ENCODE measurements around the gene NEMF.

Gene NEMF

GRCh38 chr14:49816844-49817243 is 35.7 kb downstream of the NEMF start:
- TF ChIP-seq CEBPB (IDR thresholded peaks at IDR 0.05) (no peak), EP300 (IDR thresholded peaks at IDR 0.05; ENCODE audit: borderline replicate concordance) (no peak)

DNA sequence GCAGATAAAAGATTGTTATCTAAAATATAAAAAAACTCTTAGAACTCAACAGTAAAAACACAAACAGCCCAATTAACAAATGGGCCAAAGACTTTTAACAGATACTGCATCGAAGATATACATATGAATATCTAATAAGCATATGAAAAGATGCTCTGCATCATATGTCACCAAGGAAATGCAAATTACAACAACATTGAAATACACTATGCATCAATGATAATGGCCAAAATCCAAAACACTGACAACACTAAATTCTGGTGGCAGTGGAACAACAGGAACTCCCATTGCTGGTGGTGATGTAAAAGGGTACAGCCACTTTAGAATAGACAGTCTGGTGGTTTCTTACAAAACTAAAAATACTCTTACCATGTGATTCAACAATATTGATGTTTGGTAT is 43.8 kb downstream of the NEMF start:
- TF ChIP-seq TEAD4 (IDR thresholded peaks at IDR 0.05), result no peak
- TF ChIP-seq RAD21 (IDR thresholded peaks at IDR 0.05; ENCODE audit: low read depth), result no peak
- no peak for TF ChIP-seq EP300 (IDR thresholded peaks at IDR 0.05; ENCODE audit: borderline replicate concordance)
- no peak for TF ChIP-seq MAX (IDR thresholded peaks at IDR 0.05)
- no peak for TF ChIP-seq TCF12 (IDR thresholded peaks at IDR 0.05; ENCODE audit: low read depth)
- no peak for TF ChIP-seq USF1 (IDR thresholded peaks at IDR 0.05)
- TF ChIP-seq CEBPB (IDR thresholded peaks at IDR 0.05), result no peak
- no peak for TF ChIP-seq EGR1 (IDR thresholded peaks at IDR 0.05)
- TF ChIP-seq TAF1 (IDR thresholded peaks at IDR 0.05; ENCODE audit: low read depth), result no peak

DNA sequence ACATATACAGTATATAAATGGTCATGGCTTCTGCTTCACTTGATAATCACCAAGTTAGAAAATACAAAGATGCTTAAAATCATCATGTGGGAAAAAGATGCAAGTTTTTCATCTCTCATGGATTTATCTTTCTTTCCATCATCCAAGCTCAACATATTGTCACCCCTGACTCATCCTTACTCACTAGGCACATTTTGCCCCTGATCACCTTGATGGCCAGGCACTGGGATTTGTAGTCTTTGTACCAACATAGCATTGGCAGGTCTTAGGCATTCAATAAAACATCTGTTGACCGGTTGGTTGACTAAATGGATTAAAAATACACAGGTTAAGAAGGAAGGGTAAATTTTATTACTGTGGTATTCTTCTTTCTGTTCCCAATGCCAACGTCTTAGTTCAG is 56.6 kb downstream of the NEMF start:
- TF ChIP-seq TEAD4 (IDR thresholded peaks at IDR 0.05), result no peak
- no peak for TF ChIP-seq ZBTB7A (IDR thresholded peaks at IDR 0.05; ENCODE audit: low read depth)
- no peak for TF ChIP-seq YY1 (IDR thresholded peaks at IDR 0.05; ENCODE audit: low read depth)
- no peak for TF ChIP-seq TCF12 (IDR thresholded peaks at IDR 0.05; ENCODE audit: low read depth)
- TF ChIP-seq FOXM1 (IDR thresholded peaks at IDR 0.05; ENCODE audit: borderline replicate concordance, low read depth), result no peak
- TF ChIP-seq TAF1 (IDR thresholded peaks at IDR 0.05; ENCODE audit: low read depth), result no peak

GRCh38 chr14:49792618-49793017 is 60.0 kb downstream of the NEMF start:
- TF ChIP-seq NFIC (IDR thresholded peaks at IDR 0.05) (no peak), USF1 (IDR thresholded peaks at IDR 0.05) (no peak), YY1 (IDR thresholded peaks at IDR 0.05; ENCODE audit: low read depth) (no peak), EP300 (IDR thresholded peaks at IDR 0.05; ENCODE audit: borderline replicate concordance) (no peak), RAD21 (IDR thresholded peaks at IDR 0.05; ENCODE audit: low read depth) (no peak), CREB1 (IDR thresholded peaks at IDR 0.05; ENCODE audit: low read depth) (no peak), TAF1 (IDR thresholded peaks at IDR 0.05; ENCODE audit: low read depth) (no peak), ZBTB7A (IDR thresholded peaks at IDR 0.05; ENCODE audit: low read depth) (no peak), TEAD4 (IDR thresholded peaks at IDR 0.05) (no peak), REST (IDR thresholded peaks at IDR 0.05; ENCODE audit: low read depth) (no peak), MAX (IDR thresholded peaks at IDR 0.05) (no peak), FOXM1 (IDR thresholded peaks at IDR 0.05; ENCODE audit: borderline replicate concordance, low read depth) (no peak), EGR1 (IDR thresholded peaks at IDR 0.05) (no peak), CEBPB (IDR thresholded peaks at IDR 0.05) (no peak), TCF12 (IDR thresholded peaks at IDR 0.05; ENCODE audit: low read depth) (no peak)

DNA sequence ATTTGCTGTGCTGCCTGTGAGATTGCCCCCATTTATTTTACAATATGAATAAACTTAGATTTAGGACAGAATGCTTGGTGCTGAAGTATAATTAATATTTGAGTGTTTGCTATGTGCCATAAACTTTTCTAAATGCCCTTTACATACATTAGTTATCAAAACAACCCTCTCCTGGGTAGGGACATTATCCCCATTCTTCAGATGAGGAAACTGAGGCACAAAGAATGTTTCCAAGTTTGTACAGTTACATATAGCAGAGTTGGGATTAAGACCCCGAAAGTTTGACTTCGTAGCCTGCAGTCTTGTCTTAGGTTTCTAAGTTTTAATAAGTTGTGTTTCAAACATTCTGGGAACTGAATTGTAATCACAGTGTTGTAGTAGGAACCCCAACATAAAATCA is 66.3 kb downstream of the NEMF start:
- no peak for TF ChIP-seq NFIC (IDR thresholded peaks at IDR 0.05)
- no peak for TF ChIP-seq REST (IDR thresholded peaks at IDR 0.05; ENCODE audit: low read depth)
- TF ChIP-seq MAX (IDR thresholded peaks at IDR 0.05), result no peak
- no peak for TF ChIP-seq FOXM1 (IDR thresholded peaks at IDR 0.05; ENCODE audit: borderline replicate concordance, low read depth)
- TF ChIP-seq TEAD4 (IDR thresholded peaks at IDR 0.05), result no peak
- TF ChIP-seq ZBTB7A (IDR thresholded peaks at IDR 0.05; ENCODE audit: low read depth), result no peak
- no peak for TF ChIP-seq CREB1 (IDR thresholded peaks at IDR 0.05; ENCODE audit: low read depth)
- TF ChIP-seq TAF1 (IDR thresholded peaks at IDR 0.05; ENCODE audit: low read depth), result no peak
- TF ChIP-seq RAD21 (IDR thresholded peaks at IDR 0.05; ENCODE audit: low read depth), result no peak
- no peak for TF ChIP-seq EGR1 (IDR thresholded peaks at IDR 0.05)
- no peak for TF ChIP-seq USF1 (IDR thresholded peaks at IDR 0.05)
- no peak for TF ChIP-seq YY1 (IDR thresholded peaks at IDR 0.05; ENCODE audit: low read depth)
- TF ChIP-seq CEBPB (IDR thresholded peaks at IDR 0.05), result no peak
- no peak for TF ChIP-seq TCF12 (IDR thresholded peaks at IDR 0.05; ENCODE audit: low read depth)
- TF ChIP-seq EP300 (IDR thresholded peaks at IDR 0.05; ENCODE audit: borderline replicate concordance), result no peak
